HL-60 (cell line): ENCODE results near the gene MARK2.

ENCODE experiments used
- DNase-seq, 2 experiments: peaks; one replicate each; pipeline ENCODE4 v3.0.0-alpha.2; 2010 to 2020; ENCODE audit warnings: low read depth in 1 of 2, low spot score in 1 of 2
- H3K27ac ChIP-seq: fragments of 250-450 bp; sonication (Bioruptor Pico); replicated peaks from 2 replicates; pipeline ENCODE4 v1.5.1; 2020; ENCODE audit warnings: mild to moderate bottlenecking, moderate library complexity
- H3K27me3 ChIP-seq: fragments of 250-450 bp; sonication (Bioruptor Pico); 2 replicates; pipeline ENCODE4 v1.5.1; 2021; ENCODE audit warnings: mild to moderate bottlenecking, moderate library complexity; ENCODE audit not compliant: insufficient read depth, poor library complexity, severe bottlenecking
- H3K4me3 ChIP-seq: replicated peaks from 2 replicates; pipeline ENCODE4 v1.5.1; 2011; ENCODE audit warnings: mild to moderate bottlenecking, control low read depth, low read length; ENCODE audit not compliant: insufficient read depth
- GABPA ChIP-seq: IDR thresholded peaks from 2 replicates; pipeline ENCODE4 v1.6.1; 2012; ENCODE audit warnings: low read depth
- POLR2AphosphoS5 ChIP-seq: IDR thresholded peaks from 2 replicates; pipeline ENCODE4 v1.6.1; 2012; ENCODE audit warnings: low read depth
- SPI1 ChIP-seq: IDR thresholded peaks from 2 replicates; pipeline ENCODE4 v1.6.1; 2012; ENCODE audit warnings: low read depth, mild to moderate bottlenecking, borderline replicate concordance
- TF ChIP-seq, protein P1 (sequence below): IDR thresholded peaks from one replicate; pipeline ENCODE4 v1.5.1; 2011; ENCODE audit warnings: low read length, control low read depth, inconsistent platforms; ENCODE audit not compliant: insufficient read depth
- TF ChIP-seq, protein P2 (sequence below): IDR thresholded peaks from 2 replicates; pipeline ENCODE4 v1.6.1; 2012; ENCODE audit warnings: low read depth; ENCODE audit not compliant: insufficient replicate concordance

Gene MARK2

DNA sequence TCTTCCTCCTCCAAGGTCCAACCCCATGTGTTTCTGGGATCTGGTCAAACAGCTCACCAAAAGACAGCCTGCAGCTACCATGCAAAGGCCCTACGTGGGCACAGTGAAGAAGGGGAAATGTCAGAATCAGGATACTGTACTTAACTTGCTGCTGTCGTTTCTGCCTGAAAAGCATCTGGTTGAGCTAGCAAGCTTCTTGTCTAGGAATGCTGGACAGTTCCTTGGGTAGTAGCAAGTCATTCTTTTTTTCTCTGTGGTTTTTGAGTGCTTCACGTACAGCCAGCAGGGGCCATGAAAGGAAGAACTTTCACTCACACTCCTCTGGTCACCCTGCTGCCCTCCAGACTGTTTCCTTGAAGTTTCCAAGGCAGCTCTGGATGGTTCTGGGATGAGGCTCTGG lies 53.3 kb downstream of the MARK2 start:
- TF ChIP-seq, protein P1, sequence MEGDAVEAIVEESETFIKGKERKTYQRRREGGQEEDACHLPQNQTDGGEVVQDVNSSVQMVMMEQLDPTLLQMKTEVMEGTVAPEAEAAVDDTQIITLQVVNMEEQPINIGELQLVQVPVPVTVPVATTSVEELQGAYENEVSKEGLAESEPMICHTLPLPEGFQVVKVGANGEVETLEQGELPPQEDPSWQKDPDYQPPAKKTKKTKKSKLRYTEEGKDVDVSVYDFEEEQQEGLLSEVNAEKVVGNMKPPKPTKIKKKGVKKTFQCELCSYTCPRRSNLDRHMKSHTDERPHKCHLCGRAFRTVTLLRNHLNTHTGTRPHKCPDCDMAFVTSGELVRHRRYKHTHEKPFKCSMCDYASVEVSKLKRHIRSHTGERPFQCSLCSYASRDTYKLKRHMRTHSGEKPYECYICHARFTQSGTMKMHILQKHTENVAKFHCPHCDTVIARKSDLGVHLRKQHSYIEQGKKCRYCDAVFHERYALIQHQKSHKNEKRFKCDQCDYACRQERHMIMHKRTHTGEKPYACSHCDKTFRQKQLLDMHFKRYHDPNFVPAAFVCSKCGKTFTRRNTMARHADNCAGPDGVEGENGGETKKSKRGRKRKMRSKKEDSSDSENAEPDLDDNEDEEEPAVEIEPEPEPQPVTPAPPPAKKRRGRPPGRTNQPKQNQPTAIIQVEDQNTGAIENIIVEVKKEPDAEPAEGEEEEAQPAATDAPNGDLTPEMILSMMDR = no peak
- TF ChIP-seq, protein P2, sequence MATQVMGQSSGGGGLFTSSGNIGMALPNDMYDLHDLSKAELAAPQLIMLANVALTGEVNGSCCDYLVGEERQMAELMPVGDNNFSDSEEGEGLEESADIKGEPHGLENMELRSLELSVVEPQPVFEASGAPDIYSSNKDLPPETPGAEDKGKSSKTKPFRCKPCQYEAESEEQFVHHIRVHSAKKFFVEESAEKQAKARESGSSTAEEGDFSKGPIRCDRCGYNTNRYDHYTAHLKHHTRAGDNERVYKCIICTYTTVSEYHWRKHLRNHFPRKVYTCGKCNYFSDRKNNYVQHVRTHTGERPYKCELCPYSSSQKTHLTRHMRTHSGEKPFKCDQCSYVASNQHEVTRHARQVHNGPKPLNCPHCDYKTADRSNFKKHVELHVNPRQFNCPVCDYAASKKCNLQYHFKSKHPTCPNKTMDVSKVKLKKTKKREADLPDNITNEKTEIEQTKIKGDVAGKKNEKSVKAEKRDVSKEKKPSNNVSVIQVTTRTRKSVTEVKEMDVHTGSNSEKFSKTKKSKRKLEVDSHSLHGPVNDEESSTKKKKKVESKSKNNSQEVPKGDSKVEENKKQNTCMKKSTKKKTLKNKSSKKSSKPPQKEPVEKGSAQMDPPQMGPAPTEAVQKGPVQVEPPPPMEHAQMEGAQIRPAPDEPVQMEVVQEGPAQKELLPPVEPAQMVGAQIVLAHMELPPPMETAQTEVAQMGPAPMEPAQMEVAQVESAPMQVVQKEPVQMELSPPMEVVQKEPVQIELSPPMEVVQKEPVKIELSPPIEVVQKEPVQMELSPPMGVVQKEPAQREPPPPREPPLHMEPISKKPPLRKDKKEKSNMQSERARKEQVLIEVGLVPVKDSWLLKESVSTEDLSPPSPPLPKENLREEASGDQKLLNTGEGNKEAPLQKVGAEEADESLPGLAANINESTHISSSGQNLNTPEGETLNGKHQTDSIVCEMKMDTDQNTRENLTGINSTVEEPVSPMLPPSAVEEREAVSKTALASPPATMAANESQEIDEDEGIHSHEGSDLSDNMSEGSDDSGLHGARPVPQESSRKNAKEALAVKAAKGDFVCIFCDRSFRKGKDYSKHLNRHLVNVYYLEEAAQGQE = peak; percentile 92
- TF ChIP-seq GABPA (no peak), SPI1 (no peak)
- no peak overlapping the region for H3K27ac ChIP-seq
- DNase-seq = peak in 1 of 2 experiments; percentile 35
- no peak overlapping the region for H3K4me3 ChIP-seq
- no peaks in the 10 kb centered on the region for H3K27me3 ChIP-seq

DNA sequence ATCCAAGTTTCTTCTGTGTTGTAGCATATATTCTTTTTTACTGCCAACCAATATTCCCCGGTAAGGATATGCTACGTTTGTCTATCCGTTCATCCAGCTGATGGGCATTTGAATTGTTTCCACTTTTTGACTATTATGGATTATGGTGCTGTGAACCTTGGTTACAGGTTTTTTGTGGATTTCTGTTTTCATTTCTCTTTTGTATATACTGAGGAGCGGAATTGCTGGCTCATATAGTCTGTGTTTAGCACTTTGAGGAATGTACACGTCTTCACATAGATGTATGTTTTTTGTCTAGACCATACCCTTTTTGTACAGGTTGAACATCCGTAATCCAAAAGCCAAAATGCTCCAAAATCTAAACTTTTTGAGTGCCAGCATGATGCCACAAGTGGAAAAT lies 54.4 kb downstream of the MARK2 start:
- TF ChIP-seq SPI1 (no peak), GABPA (no peak), POLR2AphosphoS5 (no peak)
- TF ChIP-seq, protein P2 = no peak
- TF ChIP-seq, protein P1 = no peak
- H3K4me3 ChIP-seq = no peak overlapping the region

DNA sequence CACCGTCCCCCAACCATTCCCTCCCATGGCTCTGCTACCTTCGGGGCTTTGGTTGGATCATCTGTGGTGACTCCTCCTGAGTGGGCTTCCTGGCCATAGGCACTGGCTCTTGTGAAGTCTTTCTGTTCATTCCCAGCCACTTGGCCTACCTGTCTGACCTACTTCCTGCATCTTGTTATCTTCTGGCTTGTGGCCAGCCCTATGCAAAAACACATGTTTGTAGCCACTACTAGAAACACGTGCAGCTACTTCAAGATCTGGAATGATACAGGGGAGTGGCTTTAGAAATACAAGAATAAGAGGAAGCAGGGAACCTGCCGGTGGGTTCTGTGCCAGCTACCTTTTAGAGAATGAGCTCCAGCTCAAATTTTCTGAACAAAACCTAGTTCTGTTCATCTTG lies 57.2 kb downstream of the MARK2 start:
- H3K4me3 ChIP-seq = no peak overlapping the region
- no peaks in the 10 kb centered on the region for H3K27me3 ChIP-seq
- no peak overlapping the region for H3K27ac ChIP-seq
- TF ChIP-seq, protein P1 = no peak
- TF ChIP-seq GABPA = no peak
- no peak for TF ChIP-seq POLR2AphosphoS5
- TF ChIP-seq, protein P2 = no peak
- no peak for TF ChIP-seq SPI1
- DNase-seq = no peak

More for the DNA sequence above, 54.4 kb downstream of the MARK2 start:
- Histone ChIP-seq H3K27ac (no peak overlapping the region), H3K27me3 (no peaks in the 10 kb centered on the region)
- DNase-seq = no peak
